ENCODE data around the gene NLRP1. TPM values are rescaled to one million over a fixed set of nuclear protein-coding genes. Genes with fewer than 3 reads are reported as not detected.
A peak's percentile ranks its signal among the peaks of the same experiment; 100 is the strongest.

The NLRP1 gene
- total and polyA plus RNA-seq, 10 of the 15 experiments (the other 5 are each of a cell fraction or from before 2014, with no cell fraction given), result 2.8 to 21.8 (median 11.9) TPM

DNA sequence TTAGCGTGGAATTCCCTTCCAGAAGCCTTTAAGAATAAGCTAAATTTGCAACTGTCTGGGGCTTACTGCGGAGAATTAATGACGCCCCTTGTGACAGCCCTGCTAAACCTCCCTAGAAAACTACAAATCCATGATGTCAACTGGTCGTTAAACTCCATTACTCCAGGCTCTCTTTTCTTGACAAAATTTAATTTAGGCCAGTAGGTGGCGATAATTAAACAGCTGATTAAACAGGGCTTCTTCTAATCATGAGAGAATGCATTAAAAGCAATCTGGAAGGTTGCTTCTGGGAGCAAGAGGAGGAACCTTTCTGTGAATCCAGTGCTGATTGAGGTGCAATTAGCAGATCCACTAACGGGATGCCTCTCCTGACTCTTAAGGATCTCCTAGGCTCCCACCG is 8.1 kb upstream of the NLRP1 start:
- ChIA-PET SMC1A (ENCODE audit: uncharacterized antibody, unreplicated experiment) (interaction anchor here (0.6 to 3.5 kb wide), 5 partner anchors 12 to 832 kb away, joined by 3 to 11 read pairs (median 4); no protein-coding TSS in a partner anchor), RAD21 (ENCODE audit: unreplicated experiment) (interaction anchor here (0.8 to 0.9 kb wide), 2 partner anchors 114 to 829 kb away, joined by 3 to 4 read pairs; no protein-coding TSS in a partner anchor), POLR2A (interaction anchor here (0.6 kb wide), 1 partner anchor 294 kb away, joined by 3 read pairs; no protein-coding TSS in a partner anchor), CTCF (interaction anchor here (0.7 to 5.2 kb wide), 17 partner anchors 10 to 1307 kb away, joined by 3 to 45 read pairs (median 4); partner anchors contain the start of gene AIPL1)
- H3K79me2 ChIP-seq (ENCODE audit: control insufficient read depth, insufficient read depth, low read length), result no peaks in the 10 kb centered on the region
- H3K4me3 ChIP-seq, result no peak overlapping the region
- H3K4me2 ChIP-seq (ENCODE audit: control insufficient read depth, insufficient read depth), result no peak overlapping the region
- no peaks in the 10 kb centered on the region for H3K4me1 ChIP-seq (ENCODE audit: control insufficient read depth, insufficient read depth, low read length)
- no peak overlapping the region for H2AFZ ChIP-seq (ENCODE audit: control insufficient read depth, low read depth, low read length)
- WGBS (ENCODE audit: insufficient coverage, insufficient replicate concordance, low lambda C conversion rate, missing lambda C conversion rate), result 13% methylated on average over 7 of the region's 7 CpGs
- FAIRE-seq (peak; percentile 44), ATAC-seq (peak; percentile 70), DNase-seq (ENCODE audit: low read depth, low spot score) (no peak)
- in situ Hi-C loops (cut with MboI), result no loop called here
- H3K9me3 ChIP-seq (replicated peaks; ENCODE audit: control insufficient read depth, insufficient read depth, low read length), result no peaks in the 10 kb centered on the region
- no peak overlapping the region for H3K9ac ChIP-seq (ENCODE audit: control insufficient read depth, insufficient read depth, low read length)
- no peaks in the 10 kb centered on the region for H3K27me3 ChIP-seq (replicated peaks in 1 of 2; ENCODE audit: control insufficient read depth in 2 of 2, insufficient read depth in 2 of 2, low read length in 1 of 2)
- TF ChIP-seq POLR2A (IDR thresholded peaks at IDR 0.05; ENCODE audit: low read depth, low read length) (no peak), SMC3 (IDR thresholded peaks at IDR 0.05; ENCODE audit: borderline replicate concordance, low read length) (peak; percentile 66; the same call in 1 of the 2 replicates), CTCF (IDR thresholded peaks at IDR 0.05 in 2 of 3, conservative IDR thresholded peaks at IDR 0.05 in 1 of 3; ENCODE audit: control insufficient read depth in 2 of 3, extremely low read depth in 1 of 3, insufficient read depth in 1 of 3, low read depth in 3 of 3, low read length in 3 of 3) (peak; percentile 31 to 67 (median 50); a peak in 4 of 6 replicates), RAD21 (IDR thresholded peaks at IDR 0.05; ENCODE audit: insufficient read depth, low read depth, low read length) (peak; percentile 81)
- intact Hi-C loops (cut with micrococcal nuclease; ENCODE audit: unreplicated experiment), result no loop called here
- H3K27ac ChIP-seq (ENCODE audit: control insufficient read depth, insufficient read depth), result no peak overlapping the region
- peaks cover 5% of the 10 kb centered on the region for H4K20me1 ChIP-seq (ENCODE audit: control insufficient read depth, insufficient read depth)
- H3K36me3 ChIP-seq (ENCODE audit: control insufficient read depth in 2 of 2, insufficient read depth in 2 of 2, low read length in 1 of 2), result no peaks in the 10 kb centered on the region
- no TSS peak for BruUV-seq (replicated peaks)

GRCh38 chr17:5591966-5592365 is 7.7 kb upstream of the NLRP1 start:
- no peak for DNase-seq (ENCODE audit: low read depth, low spot score)
- FAIRE-seq, result no peak
- ChIA-PET RAD21 (ENCODE audit: unreplicated experiment) (interaction anchor here (0.8 kb wide), 1 partner anchor 830 kb away, joined by 4 read pairs; no protein-coding TSS in a partner anchor), SMC1A (ENCODE audit: uncharacterized antibody, unreplicated experiment) (interaction anchor here (0.6 to 3.5 kb wide), 4 partner anchors 13 to 749 kb away, joined by 4 to 11 read pairs (median 6); no protein-coding TSS in a partner anchor), CTCF (interaction anchor here (0.7 to 5.2 kb wide), 19 partner anchors 9 to 1308 kb away, joined by 3 to 45 read pairs (median 4); partner anchors contain the start of gene AIPL1), POLR2A (no interaction called here)
- 59% methylated on average over 11 of the region's 11 CpGs for WGBS (ENCODE audit: insufficient coverage, insufficient replicate concordance, low lambda C conversion rate, missing lambda C conversion rate)
- Histone ChIP-seq H3K79me2 (ENCODE audit: control insufficient read depth, insufficient read depth, low read length) (no peaks in the 10 kb centered on the region), H3K4me1 (ENCODE audit: control insufficient read depth, insufficient read depth, low read length) (no peaks in the 10 kb centered on the region), H3K4me3 (no peak overlapping the region), H2AFZ (ENCODE audit: control insufficient read depth, low read depth, low read length) (no peak overlapping the region), H3K27ac (ENCODE audit: control insufficient read depth, insufficient read depth) (no peak overlapping the region), H3K9me3 (replicated peaks; ENCODE audit: control insufficient read depth, insufficient read depth, low read length) (no peaks in the 10 kb centered on the region), H4K20me1 (ENCODE audit: control insufficient read depth, insufficient read depth) (peaks cover 5% of the 10 kb centered on the region), H3K4me2 (ENCODE audit: control insufficient read depth, insufficient read depth) (no peak overlapping the region), H3K27me3 (replicated peaks in 1 of 2; ENCODE audit: control insufficient read depth in 2 of 2, insufficient read depth in 2 of 2, low read length in 1 of 2) (no peaks in the 10 kb centered on the region), H3K9ac (ENCODE audit: control insufficient read depth, insufficient read depth, low read length) (no peak overlapping the region), H3K36me3 (ENCODE audit: control insufficient read depth in 2 of 2, insufficient read depth in 2 of 2, low read length in 1 of 2) (no peaks in the 10 kb centered on the region)
- no peak for ATAC-seq
- in situ Hi-C loops (cut with MboI), result no loop called here
- BruUV-seq (replicated peaks), result no TSS peak
- intact Hi-C loops (cut with micrococcal nuclease; ENCODE audit: unreplicated experiment), result no loop called here
- no peak for TF ChIP-seq HCFC1 (IDR thresholded peaks at IDR 0.05; ENCODE audit: low read length)
- no peak for TF ChIP-seq MEF2A (IDR thresholded peaks at IDR 0.05; ENCODE audit: insufficient read depth, low read depth, low read length)
- TF ChIP-seq CHD1 (IDR thresholded peaks at IDR 0.05; ENCODE audit: low read depth, low read length), result no peak
- TF ChIP-seq NBN (IDR thresholded peaks at IDR 0.05), result no peak
- no peak for TF ChIP-seq NRF1 (conservative IDR thresholded peaks at IDR 0.05; ENCODE audit: low read depth, low read length)
- TF ChIP-seq HSF1 (IDR thresholded peaks at IDR 0.05; ENCODE audit: low read depth, low read length), result no peak
- no peak for TF ChIP-seq MEF2B (IDR thresholded peaks at IDR 0.05; ENCODE audit: partially characterized antibody, poor library complexity, severe bottlenecking)
- no peak for TF ChIP-seq EP300 (IDR thresholded peaks at IDR 0.05; ENCODE audit: borderline replicate concordance in 1 of 2, control insufficient read depth in 1 of 2, low read depth in 2 of 2, low read length in 2 of 2)
- TF ChIP-seq MYB (IDR thresholded peaks at IDR 0.05; ENCODE audit: borderline replicate concordance, low read depth, low read length), result no peak
- no peak for TF ChIP-seq PAX8 (IDR thresholded peaks at IDR 0.05)
- TF ChIP-seq NFYA (IDR thresholded peaks at IDR 0.05; ENCODE audit: borderline replicate concordance, low read depth, low read length), result no peak
